Astrocyte of the cerebellum (primary cell): ENCODE measurements around the gene CD34.

Experiments
- DNase-seq: peaks from one replicate; pipeline ENCODE4 v3.0.0-alpha.2; 2011; ENCODE audit warnings: low read depth
- H3K4me3 ChIP-seq: 2 replicates; pipeline ENCODE4 v1.5.1; 2011; ENCODE audit warnings: mild to moderate bottlenecking, low read depth, low read length, moderate library complexity
- in situ Hi-C: cut with HindIII; loops from 2 replicates; pipeline ENCODE4 v1.10.0; 2017; ENCODE audit warnings: low sequenced_read_pairs
- TF ChIP-seq, protein P1 (sequence below): IDR thresholded peaks from 2 replicates; pipeline ENCODE4 v1.5.1; 2012; ENCODE audit warnings: low read length, low read depth, moderate library complexity, mild to moderate bottlenecking; ENCODE audit errors: missing control alignments

Gene CD34

DNA sequence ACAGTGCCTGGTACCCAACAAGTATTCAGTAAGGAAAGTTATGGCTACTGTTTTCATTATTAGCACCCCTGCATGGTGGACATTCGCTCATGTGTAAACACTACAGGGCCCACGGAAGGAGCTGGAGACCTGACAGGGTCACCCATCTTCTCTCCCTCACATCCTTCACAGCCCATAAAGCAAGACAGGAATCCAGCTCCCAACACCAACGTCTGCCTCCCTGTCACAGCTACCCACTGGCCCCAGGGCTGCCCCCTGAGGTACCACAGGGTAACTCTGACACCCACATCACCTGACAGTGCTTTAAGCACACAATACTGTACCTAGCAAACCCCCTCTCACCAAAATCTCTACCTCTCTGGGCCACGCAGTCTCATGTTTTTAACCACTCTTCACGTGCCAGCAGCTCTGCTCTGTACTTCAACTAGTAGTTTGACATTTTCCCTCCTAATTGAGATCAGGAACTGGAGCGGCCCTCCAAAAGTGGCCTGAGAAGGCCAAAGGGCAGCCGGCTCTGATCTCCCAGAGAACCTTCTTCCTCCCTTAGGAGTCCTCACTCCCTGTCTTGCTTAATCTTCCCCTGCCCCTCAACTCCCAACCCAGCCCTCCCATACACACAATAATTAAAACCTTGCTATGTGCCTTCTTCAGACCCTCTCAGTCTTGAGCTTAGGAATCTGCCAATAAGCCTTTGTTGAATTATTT, 76.8 kb downstream of the CD34 start:
- no peak for DNase-seq
- no peak overlapping the region for H3K4me3 ChIP-seq
- in situ Hi-C loops, result no loop called here
- TF ChIP-seq, protein P1, sequence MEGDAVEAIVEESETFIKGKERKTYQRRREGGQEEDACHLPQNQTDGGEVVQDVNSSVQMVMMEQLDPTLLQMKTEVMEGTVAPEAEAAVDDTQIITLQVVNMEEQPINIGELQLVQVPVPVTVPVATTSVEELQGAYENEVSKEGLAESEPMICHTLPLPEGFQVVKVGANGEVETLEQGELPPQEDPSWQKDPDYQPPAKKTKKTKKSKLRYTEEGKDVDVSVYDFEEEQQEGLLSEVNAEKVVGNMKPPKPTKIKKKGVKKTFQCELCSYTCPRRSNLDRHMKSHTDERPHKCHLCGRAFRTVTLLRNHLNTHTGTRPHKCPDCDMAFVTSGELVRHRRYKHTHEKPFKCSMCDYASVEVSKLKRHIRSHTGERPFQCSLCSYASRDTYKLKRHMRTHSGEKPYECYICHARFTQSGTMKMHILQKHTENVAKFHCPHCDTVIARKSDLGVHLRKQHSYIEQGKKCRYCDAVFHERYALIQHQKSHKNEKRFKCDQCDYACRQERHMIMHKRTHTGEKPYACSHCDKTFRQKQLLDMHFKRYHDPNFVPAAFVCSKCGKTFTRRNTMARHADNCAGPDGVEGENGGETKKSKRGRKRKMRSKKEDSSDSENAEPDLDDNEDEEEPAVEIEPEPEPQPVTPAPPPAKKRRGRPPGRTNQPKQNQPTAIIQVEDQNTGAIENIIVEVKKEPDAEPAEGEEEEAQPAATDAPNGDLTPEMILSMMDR, result no peak

DNA sequence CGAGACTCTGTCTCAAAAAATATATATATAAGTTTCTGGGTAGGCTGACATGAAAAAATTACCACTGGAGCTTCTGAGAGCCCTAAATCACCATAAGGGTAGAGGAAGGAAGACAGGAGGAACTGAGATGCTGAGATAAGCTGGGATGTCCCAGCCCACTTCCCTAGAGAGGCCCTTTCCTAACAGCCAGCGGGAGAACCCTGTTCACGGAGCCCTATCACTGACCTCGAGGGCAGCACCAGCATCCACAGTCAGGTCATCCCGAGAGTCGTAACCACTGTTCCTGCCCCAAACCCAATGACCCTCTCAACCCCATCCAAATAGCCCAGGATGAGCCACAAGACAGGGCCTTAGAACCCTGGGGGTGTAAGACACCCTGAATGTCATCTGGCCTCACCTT, 77.5 kb downstream of the CD34 start:
- in situ Hi-C loops, result no loop called here
- DNase-seq, result no peak
- no peak overlapping the region for H3K4me3 ChIP-seq
- TF ChIP-seq, protein P1, result no peak

DNA sequence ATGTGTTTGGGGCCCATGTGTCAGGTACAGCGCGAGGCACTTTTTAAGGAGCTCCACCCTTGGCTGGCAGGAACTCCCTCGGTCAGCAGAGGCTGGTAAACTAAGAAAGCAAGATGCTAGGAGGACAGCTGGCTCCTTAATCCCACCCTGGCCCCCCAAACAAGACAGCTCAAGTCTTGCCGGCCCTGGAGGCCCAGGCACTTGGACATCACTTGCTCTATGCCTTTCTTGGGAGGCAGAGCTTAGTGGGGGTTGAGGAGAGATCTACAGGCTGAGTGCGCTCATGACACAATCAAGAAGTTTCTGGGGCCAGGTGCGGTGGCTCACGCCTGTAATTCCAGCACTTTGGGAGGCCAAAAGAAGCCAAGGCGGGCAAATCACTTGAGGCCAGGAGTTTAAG, 78.1 kb downstream of the CD34 start:
- no peak for DNase-seq
- in situ Hi-C loops, result no loop called here
- TF ChIP-seq, protein P1, result no peak
- no peak overlapping the region for H3K4me3 ChIP-seq

DNA sequence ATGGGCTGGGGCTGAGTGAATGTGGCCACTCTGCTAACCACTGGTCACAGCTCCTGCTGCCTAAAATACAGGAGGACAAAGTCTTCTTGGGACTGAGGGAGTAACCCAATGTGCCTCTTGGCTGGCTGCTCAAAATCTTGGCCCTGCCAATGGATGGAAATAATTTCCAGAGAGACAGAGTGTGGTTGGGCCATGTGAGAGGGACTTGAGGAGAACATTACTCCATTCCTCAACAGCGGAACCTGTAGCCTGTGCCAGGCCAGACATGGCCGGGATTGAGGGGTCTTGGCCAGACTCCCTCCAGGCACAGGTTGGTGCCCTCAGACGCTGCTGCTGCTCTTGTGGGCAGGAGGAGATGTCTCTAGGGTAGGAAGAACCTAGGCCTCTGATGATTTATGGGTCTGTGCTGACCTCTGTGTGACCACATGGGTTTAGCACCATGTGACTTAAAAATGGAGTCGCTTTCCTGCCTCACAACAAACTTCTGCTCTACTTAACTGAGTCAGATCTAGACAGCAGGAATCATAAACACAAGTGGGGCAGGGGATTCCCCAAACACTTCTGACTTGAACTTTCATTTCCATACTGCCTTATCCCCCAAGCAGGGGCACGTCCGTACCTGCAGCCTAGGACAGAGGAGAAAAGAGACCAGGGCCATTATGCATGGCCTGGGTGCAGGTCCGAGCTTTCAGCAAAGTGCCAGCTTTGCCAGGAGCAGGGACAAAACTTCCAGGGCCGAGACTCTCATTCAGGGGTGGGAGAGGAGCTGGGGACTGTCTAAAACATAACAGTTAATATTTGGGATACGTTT, 79.2 kb downstream of the CD34 start:
- in situ Hi-C loops, result no loop called here
- no peak overlapping the region for H3K4me3 ChIP-seq
- DNase-seq, result no peak
- TF ChIP-seq, protein P1, result no peak
